Muscle layer of duodenum (tissue), 2 donors: ENCODE data around the gene GALNT16.

Source experiments
- H3K27ac ChIP-seq: one replicate; pipeline ENCODE4 v1.7.0; 2013; ENCODE audit warnings: mild to moderate bottlenecking, low read length
- H3K27me3 ChIP-seq: one replicate; pipeline ENCODE4 v1.7.0; 2013; ENCODE audit warnings: low read depth, mild to moderate bottlenecking, control low read depth, low read length
- H3K36me3 ChIP-seq, 2 donors: one replicate each; pipeline ENCODE4 v1.7.0; 2013; ENCODE audit warnings: low read length in 2 of 2, control low read depth in 1 of 2, mild to moderate bottlenecking in 1 of 2; ENCODE audit not compliant: insufficient read depth in 2 of 2, control insufficient read depth in 1 of 2
- H3K4me1 ChIP-seq, 2 donors: one replicate each; pipeline ENCODE4 v1.7.0; 2013; ENCODE audit warnings: low read length in 2 of 2, mild to moderate bottlenecking in 2 of 2, control low read depth in 1 of 2, moderate library complexity in 1 of 2; ENCODE audit not compliant: insufficient read depth in 2 of 2, control insufficient read depth in 1 of 2
- H3K4me3 ChIP-seq, 2 donors: one replicate each; pipeline ENCODE4 v1.7.0; 2013; ENCODE audit warnings: low read length in 2 of 2, low read depth in 1 of 2, mild to moderate bottlenecking in 1 of 2
- H3K9me3 ChIP-seq, 2 donors: one replicate each; pipeline ENCODE4 v1.7.0; 2013; ENCODE audit warnings: low read length in 2 of 2, control low read depth in 1 of 2, mild to moderate bottlenecking in 1 of 2; ENCODE audit not compliant: control insufficient read depth in 1 of 2
- donor health status: healthy.

The GALNT16 gene

GRCh38 chr14:69238883-69239282 is 21.1 kb upstream of the GALNT16 start:
- Histone ChIP-seq H3K9me3 (no peaks in the 10 kb centered on the region), H3K27me3 (no peaks in the 10 kb centered on the region), H3K4me1 (no peaks in the 10 kb centered on the region), H3K36me3 (peaks cover 48 to 61% of the 10 kb centered on the region in 2 donors), H3K27ac (no peak overlapping the region), H3K4me3 (no peak overlapping the region)

DNA sequence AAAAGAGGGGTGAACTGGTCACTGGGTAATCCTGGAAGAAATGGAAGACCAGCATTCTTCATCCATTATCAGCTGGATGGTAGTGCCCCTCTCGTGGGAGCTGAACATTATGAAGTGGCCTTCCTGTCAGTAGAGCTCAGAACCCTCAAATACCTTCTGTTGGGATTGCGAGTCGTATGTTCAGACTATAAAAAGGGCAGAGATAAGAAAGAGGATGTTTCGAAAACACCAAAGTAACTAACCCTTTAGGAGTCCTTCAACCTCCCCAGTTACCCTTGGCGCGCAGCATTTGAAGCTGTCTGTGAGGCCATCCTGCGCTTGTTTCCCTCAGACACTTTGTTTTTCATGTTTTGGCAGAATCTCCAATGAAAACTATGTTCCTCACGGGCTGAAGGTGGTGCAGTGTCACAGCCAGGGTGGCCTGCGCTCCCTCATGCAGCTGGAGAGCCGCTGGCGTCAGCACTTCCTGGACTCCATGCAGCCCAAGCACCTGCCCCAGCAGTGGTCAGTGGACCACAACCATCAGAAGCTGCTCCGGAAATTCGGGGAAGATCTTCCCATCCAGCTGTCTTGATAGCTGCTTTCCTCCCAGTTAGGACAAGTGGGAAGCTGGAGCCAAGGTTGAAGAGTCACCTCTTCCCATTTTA is 19.3 kb upstream of the GALNT16 start:
- no peaks in the 10 kb centered on the region for H3K4me1 ChIP-seq
- H3K9me3 ChIP-seq, result no peaks in the 10 kb centered on the region
- H3K4me3 ChIP-seq, result no peak overlapping the region
- no peaks in the 10 kb centered on the region for H3K27me3 ChIP-seq
- peaks cover 36 to 57% of the 10 kb centered on the region in 2 donors for H3K36me3 ChIP-seq
- no peak overlapping the region for H3K27ac ChIP-seq

- Histone ChIP-seq H3K4me3 (no peak overlapping the region), H3K4me1 (no peaks in the 10 kb centered on the region)
Measured at GRCh38 chr14:69241577-69241976, 18.4 kb upstream of the GALNT16 start.

DNA sequence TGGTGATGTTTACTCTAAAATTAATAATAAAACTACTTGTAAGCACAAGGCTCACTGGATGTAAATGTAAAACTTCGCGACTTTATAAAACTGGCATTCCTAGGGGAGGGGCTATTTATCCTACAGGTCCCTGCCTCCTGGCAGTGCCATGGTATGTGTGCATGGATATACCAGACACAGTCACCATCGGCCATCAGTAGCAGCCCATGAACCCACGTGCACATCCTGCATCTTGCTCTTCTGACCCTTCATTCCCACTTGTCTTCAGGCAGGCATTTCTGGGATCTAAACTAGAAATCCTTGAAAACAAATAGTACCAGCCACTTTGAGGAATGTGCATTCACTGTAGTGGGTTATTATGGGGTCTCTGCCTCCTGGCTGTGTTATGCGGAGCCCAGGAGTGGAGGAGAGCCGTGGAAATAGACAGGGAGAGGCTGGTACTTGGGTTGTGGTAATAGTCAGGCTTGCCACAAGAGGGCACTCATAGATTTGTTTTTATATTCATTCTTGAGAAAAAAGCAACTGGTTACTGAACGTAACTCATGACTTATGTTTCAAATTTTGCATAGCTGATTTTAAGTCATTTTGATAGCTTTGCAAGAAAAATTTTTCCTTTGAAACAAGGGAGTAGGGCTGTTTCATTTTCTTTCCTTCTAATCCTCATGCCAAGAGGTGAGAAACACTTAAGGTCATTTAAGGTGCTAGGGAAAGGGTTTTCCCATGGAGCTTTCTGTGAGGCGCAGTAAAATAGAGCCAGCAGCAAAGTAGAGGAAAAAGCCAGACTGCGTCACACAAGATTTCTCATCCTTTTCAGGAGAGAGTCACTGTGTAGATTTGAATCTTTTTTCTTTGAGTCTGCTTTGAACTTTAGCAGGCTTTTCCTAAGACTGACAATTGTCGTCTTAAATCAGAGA is 17.4 kb upstream of the GALNT16 start:
- Histone ChIP-seq H3K27me3 (no peaks in the 10 kb centered on the region), H3K4me3 (no peak overlapping the region), H3K4me1 (peaks cover 0 to under 1% of the 10 kb centered on the region in 2 donors), H3K36me3 (peaks cover 17 to 38% of the 10 kb centered on the region in 2 donors), H3K9me3 (no peaks in the 10 kb centered on the region), H3K27ac (no peak overlapping the region)

More at GRCh38 chr14:69241577-69241976, 18.4 kb upstream of the GALNT16 start:
- H3K27me3 ChIP-seq, result no peaks in the 10 kb centered on the region
- H3K36me3 ChIP-seq, result peaks cover 27 to 48% of the 10 kb centered on the region in 2 donors
- H3K9me3 ChIP-seq, result no peaks in the 10 kb centered on the region
- H3K27ac ChIP-seq, result no peak overlapping the region

- H3K4me3 ChIP-seq, result no peak overlapping the region
- H3K9me3 ChIP-seq, result no peaks in the 10 kb centered on the region
- no peak overlapping the region for H3K27ac ChIP-seq
- peaks cover 0 to 6% of the 10 kb centered on the region in 2 donors for H3K4me1 ChIP-seq
- H3K36me3 ChIP-seq, result peaks cover 9 to 17% of the 10 kb centered on the region in 2 donors
- no peaks in the 10 kb centered on the region for H3K27me3 ChIP-seq
Measured at GRCh38 chr14:69244946-69245345, 15.0 kb upstream of the GALNT16 start.

GRCh38 chr14:69246331-69246730 is 13.6 kb upstream of the GALNT16 start:
- Histone ChIP-seq H3K9me3 (no peaks in the 10 kb centered on the region), H3K27ac (no peak overlapping the region), H3K27me3 (no peaks in the 10 kb centered on the region), H3K36me3 (peaks cover under 1 to 3% of the 10 kb centered on the region in 2 donors), H3K4me3 (no peak overlapping the region), H3K4me1 (peaks cover 0 to 6% of the 10 kb centered on the region in 2 donors)

GRCh38 chr14:69247676-69248440 is 12.1 kb upstream of the GALNT16 start:
- H3K4me3 ChIP-seq, result no peak overlapping the region
- H3K27me3 ChIP-seq, result no peaks in the 10 kb centered on the region
- peaks cover 0 to 6% of the 10 kb centered on the region in 2 donors for H3K4me1 ChIP-seq
- no peak overlapping the region for H3K27ac ChIP-seq
- H3K36me3 ChIP-seq, result no peaks in the 10 kb centered on the region
- H3K9me3 ChIP-seq, result no peaks in the 10 kb centered on the region

DNA sequence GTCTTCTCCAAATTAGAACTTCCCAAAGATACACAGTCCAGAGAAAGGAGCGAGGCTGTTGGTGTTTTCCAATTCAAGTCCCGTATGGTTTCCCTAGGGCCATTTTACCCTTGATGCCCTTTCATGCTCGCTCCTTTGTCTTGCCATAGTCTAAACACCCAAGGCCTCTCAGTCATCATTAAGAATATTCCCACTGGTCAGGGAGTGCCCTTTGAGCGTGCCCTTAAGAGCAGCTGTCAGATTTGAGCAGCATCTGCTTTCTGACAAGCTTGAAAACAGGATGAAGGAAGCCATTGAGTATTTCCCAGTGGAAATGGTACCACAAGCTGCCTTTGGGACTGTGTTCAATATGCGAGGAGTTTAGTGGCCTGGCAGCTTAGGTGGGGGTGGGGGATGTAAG is 10.4 kb upstream of the GALNT16 start:
- H3K4me1 ChIP-seq, result peaks cover 0 to 6% of the 10 kb centered on the region in 2 donors
- H3K27ac ChIP-seq, result no peak overlapping the region
- no peak overlapping the region for H3K4me3 ChIP-seq
- no peaks in the 10 kb centered on the region for H3K27me3 ChIP-seq
- no peaks in the 10 kb centered on the region for H3K9me3 ChIP-seq
- no peaks in the 10 kb centered on the region for H3K36me3 ChIP-seq

DNA sequence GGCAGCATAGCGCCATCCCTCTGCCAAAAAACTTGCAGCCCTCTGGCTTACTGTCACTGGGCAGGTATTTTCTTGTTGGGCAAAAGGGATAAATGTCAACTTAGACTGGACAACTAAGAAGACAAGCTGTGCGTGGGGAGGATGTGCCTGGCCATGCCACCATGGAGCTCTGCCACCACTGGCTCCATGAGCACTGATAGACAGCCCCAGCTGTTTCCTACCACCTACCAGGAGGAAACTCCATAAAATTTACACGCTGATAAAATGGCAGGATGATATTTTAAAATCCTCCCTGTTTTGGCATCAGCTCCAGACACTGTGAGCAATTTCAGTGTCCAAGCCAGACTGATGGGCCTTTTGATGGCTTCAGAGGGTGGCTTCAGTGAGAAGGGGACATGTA is 7.1 kb upstream of the GALNT16 start:
- no peaks in the 10 kb centered on the region for H3K27me3 ChIP-seq
- H3K4me3 ChIP-seq, result no peak overlapping the region
- no peaks in the 10 kb centered on the region for H3K9me3 ChIP-seq
- no peak overlapping the region for H3K27ac ChIP-seq
- peaks cover 0 to 3% of the 10 kb centered on the region in 2 donors for H3K4me1 ChIP-seq
- no peaks in the 10 kb centered on the region for H3K36me3 ChIP-seq

GRCh38 chr14:69259168-69259526 is 811 bp upstream of the GALNT16 start:
- Histone ChIP-seq H3K4me3 (peak overlapping the region; percentile 26 to 78), H3K27me3 (peaks cover 6% of the 10 kb centered on the region), H3K36me3 (no peaks in the 10 kb centered on the region), H3K27ac (no peak overlapping the region), H3K4me1 (peaks cover 9 to 26% of the 10 kb centered on the region in 2 donors), H3K9me3 (no peaks in the 10 kb centered on the region)
